AG09319 (cell line): ENCODE data around the gene SP7.

Experiments
- DNase-seq: peaks from one replicate; pipeline ENCODE4 v3.0.0-alpha.2; 2010; ENCODE audit warnings: low read depth; ENCODE audit errors: extremely low read depth
- CTCF ChIP-seq: IDR thresholded peaks from 2 replicates; pipeline ENCODE4 v1.5.1; 2011; ENCODE audit warnings: low read depth, mild to moderate bottlenecking, inconsistent platforms, low read length, moderate library complexity

SP7 gene

GRCh38 chr12:53295070-53295890 is 40.9 kb downstream of the SP7 start, which contains the start of gene PFDN5:
TSS of gene PFDN5 (plus strand) at chr12:53295542. CDS start at chr12:53295568, 26 bp downstream.
- no peak for TF ChIP-seq CTCF
- peak; percentile 78 for DNase-seq

- no peak for DNase-seq
Observed at GRCh38 chr12:53292426-53292825, 43.7 kb downstream of the SP7 start.

GRCh38 chr12:53290661-53291060 is 45.5 kb downstream of the SP7 start:
- DNase-seq: no peak
- TF ChIP-seq CTCF: no peak

More at GRCh38 chr12:53292426-53292825, 43.7 kb downstream of the SP7 start:
- TF ChIP-seq CTCF: no peak

- no peak for TF ChIP-seq CTCF
- no peak for DNase-seq
Observed at GRCh38 chr12:53289891-53290290, 46.3 kb downstream of the SP7 start.

- no peak for TF ChIP-seq CTCF
- no peak for DNase-seq
Observed at GRCh38 chr12:53288322-53288721, 47.8 kb downstream of the SP7 start.

GRCh38 chr12:53287741-53288216 is 48.4 kb downstream of the SP7 start:
- no peak for DNase-seq
- TF ChIP-seq CTCF: peak; percentile 73

GRCh38 chr12:53286448-53286847 is 49.7 kb downstream of the SP7 start:
- TF ChIP-seq CTCF: no peak
- no peak for DNase-seq
